GM21619 (cell line): ENCODE measurements around the gene DDX51.

Source experiments
- ATAC-seq: cut with Tn5 transposase; IDR thresholded peaks from one replicate; pipeline ENCODE4 v1.9.1; 2021; ENCODE audit not compliant: unreplicated experiment

Gene DDX51

GRCh38 chr12:132179431-132180362, 35.6 kb upstream of the DDX51 start:
- ATAC-seq: no peak

GRCh38 chr12:132178801-132179401, 34.8 kb upstream of the DDX51 start:
- ATAC-seq: no peak

- no peak for ATAC-seq
These were observed 34.2 kb upstream of the DDX51 start for GRCh38 chr12:132178316-132178715.

DNA sequence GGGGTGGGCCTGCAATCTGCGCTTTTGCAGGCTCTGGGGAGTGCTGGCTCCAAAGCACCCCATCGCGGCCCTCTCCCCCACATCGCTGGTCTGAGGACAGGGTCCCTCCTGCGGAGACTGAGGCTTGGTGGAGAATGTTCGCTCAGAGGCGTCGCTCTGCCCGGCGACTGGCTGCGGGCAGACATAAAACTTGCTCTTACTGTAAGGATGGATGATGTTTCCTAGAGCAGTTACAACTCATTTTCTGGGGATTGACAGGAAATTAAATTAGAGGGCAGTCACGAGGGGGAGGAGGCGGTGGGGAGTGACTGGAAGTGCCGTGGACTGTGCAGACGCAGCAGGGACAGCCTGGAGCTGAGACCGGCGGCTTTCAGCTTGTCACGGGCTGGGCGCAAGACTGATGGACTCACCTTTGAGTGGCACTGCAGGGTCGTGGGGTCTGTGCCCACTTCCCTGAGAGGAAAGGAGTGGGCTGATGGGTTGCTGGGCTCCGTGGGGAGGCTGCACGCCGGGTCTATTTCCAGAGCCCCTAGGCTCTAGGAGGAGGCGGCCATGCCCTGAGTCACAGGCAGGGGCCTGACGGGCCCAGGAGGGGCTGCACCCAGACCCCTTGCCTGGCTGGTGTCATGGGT, 32.9 kb upstream of the DDX51 start:
- no peak for ATAC-seq

DNA sequence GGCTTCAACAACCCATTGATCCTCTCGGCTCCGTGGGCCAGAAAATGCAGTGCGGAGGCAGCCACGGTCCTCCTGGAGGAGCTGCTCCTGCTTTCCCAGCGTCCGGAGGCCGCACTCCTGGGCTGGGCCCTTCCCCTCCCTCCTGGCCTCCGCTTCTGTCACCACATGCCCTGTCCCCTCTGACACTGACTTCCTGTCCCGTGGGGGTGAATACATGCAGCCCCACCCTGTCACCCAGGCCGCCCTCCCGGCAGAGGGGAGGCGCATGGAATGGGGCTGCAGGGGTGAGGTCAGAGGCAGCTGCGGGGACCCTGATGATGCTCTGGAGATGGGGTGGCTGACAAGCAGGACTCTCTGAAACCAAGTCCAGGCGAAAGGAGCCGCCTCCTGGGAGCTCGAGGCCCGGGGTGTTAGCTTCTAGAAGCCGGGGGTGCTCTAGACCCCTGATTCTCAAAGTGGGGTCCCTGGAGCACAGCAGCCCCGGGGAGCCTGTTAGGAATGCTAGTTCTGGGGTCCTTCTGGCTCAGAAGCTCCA, 32.3 kb upstream of the DDX51 start:
- no peak for ATAC-seq

DNA sequence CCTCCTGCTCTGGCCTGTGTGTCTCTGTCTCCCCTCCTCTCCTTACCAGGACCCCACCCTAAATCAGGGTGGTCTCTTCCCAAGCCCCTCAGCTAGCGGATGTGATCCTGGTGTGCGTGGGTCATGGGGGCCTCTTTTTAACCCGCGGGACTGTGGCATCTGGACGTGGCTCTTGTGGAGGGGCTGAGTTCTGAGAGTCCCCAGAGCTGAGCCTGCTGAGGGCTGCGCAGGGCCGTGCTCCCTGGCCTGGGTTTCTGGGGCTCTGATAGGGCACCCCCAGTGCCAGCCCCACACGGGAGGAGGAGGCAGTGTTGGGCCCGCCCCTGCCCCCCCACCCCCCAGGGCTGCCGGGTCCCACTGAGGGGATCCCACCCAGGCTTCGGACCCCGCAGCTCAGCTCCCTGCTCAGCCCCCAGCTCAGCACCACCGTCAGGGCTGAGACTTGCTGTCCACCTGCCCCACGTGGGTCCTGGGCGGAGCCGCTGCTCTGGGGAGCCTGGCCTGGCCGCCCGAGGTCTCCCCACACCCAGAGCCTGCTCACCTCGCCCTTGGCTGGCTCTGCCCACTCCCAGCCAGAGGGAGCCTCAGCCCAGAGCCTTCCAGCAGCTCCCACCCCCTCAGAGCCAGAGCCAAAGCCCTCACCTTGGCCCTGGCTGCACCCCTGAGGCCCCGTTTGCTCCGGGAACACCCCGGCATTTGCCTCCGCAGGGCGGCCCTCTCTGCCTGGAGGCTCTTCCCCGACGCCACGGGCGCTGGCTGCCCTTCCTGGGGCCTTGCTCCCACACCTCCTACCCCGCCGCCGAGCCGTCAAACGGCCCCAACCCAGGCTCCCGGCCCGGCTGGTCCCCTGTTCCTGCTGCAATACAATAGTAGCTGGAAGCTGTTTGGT, 31.6 kb upstream of the DDX51 start:
- ATAC-seq: no peak

DNA sequence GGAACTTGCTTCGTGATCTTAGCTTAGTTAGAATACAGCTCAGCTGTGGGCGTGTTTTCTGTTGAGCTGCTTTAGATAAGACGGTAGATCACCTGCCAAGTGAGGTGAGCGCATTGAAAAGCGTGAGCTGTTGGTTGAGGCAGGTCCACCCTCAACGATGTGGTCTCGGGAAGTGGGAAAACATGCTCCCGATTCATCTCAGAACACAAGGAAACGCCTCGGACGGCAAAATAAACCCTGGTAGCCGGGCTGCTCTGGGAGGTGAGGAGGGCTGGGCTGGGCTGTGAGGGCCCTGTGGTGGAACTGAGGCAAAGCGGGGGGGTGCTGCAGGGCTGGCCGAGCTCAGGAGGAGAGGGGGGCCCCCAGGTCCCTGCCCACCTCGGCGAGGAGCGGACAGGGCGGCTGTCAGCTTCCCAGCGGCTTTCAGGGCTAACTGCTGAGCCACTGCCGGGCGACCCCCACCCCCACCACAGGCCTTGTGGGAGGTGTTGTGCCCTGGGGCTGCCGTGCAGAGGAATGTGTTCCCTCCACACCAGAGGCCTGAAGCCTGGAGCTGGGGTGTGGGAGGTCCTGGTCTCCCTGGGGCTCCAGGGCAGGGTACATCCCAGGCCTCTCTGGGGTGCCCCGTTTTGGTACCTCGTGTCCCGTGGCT, 30.8 kb upstream of the DDX51 start:
- no peak for ATAC-seq

DNA sequence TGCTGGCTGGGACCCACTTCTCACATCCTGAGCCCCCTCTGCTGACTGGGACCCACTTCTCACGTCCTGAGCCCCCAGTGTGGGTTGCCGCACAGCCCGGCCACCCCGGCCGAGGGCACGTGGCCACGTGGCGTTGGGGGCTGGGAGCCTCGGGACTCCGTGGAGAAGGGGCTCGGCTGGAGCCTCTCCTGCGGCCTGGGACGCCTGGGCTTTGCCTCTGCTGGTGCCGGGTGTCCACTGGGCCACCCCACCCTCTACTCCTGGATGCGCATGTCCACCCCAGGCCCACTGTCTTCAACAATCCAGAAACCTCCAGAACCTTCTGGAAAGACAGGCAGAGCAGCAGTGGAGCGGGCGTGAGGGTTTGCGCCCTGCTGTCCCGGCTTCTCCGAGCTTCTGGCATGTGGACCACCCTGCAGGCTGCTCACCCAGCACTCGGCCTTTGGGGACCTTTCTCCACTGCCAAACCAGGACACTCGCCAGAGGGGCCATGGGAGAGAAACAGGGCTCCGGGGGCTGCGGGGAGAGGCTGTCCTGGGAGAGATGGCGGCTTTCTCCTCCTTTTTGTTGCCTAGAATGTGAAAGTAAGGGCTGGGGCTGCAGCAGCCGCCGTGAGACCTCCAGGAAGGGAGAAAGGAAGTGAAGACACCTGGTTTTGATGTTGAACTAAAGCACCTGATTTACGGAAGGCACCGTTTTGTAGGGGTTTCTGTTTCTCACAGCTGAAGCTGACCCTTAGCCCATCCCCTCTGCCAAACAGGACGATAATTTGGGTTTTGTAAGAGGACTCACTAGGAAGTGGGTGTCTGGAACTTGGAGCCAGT, 30.1 kb upstream of the DDX51 start:
- no peak for ATAC-seq

DNA sequence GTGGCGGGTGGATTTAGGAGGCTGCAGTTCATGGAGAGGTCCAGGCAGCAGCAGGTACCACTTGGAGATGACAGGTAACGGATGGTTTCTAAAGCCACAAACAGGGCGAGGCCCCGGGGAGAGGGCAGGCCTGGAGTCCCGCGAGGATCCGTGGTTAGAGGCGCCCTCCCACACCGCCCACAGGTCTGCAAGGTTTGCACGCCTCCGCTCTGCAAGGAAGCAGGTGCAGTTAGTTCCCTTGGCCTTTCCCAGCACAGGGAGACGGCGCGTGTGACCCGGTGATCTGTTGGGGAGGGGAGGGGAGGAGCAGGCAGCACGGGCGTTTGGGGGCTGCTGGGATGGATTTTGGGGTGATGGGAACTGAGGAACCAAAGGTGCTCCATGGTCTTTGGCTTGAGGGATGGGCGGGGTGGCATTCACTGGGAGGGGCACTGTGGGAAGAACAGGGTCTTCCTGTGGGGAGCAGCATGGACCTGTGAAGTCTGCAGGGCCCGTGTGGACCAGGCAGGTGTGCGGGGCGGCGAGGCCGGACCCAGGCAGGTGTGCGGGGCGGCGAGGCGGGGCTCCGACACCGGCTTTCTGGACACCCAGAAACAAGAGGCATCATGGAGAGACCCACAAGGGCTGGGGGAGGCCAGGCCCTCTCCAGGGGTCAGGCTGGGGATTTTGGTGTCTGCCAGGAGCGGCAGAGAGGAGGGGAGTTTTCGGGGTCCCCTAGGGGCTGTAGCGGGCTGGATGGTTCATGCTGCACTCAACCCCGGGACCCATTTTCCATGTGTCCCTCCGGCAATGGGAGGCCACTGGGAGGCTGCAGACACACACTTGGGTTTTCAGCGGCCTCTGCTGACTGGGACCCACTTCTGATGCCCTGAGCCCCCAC, 29.3 kb upstream of the DDX51 start:
- no peak for ATAC-seq

DNA sequence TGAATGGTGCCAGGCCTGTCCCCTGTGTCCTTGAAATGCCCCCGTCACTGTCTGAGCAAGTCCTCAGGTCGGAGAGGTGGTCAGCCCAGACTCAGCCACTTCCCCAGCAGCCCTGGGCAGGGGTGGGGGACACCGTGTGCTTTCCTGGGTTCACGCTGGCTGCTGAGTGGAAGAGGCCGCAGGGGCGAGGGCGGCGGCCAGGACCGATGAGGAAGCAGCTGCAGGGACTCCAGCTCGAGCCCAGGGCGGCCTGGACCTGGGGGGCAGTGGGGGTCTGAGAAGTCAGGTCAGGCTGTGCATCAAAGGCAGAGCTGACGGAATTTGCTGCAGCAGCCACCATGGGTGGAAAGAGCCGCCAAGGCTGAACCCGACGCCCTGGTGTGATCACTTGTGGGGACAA, 28.5 kb upstream of the DDX51 start:
- no peak for ATAC-seq

DNA sequence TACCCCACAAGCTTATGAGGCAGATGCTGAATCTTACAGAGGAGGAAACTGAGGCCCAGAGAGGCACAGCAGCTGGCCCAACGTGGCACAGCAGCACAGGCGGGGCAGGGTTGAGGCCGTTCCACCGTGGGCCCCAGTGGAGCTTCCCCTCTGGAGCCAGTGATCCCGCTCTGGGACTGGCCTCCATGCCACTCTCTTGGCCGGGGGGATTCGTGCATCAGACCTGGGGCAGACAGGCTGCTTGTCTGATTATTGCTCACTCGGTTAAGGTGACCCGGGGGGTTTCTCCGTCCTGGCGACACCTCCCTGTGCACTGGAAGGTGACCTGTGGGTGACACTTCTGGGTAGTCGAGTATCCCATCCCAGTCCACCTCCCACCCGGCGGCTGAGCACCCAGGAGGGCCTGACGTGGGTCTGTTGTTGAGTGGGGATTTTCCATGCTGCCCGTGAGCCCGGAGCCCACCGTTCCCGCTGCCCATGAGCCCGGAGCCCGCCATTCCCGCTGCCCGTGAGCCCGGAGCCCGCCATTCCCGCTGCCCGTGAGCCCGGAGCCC, 27.9 kb upstream of the DDX51 start:
- no peak for ATAC-seq

DNA sequence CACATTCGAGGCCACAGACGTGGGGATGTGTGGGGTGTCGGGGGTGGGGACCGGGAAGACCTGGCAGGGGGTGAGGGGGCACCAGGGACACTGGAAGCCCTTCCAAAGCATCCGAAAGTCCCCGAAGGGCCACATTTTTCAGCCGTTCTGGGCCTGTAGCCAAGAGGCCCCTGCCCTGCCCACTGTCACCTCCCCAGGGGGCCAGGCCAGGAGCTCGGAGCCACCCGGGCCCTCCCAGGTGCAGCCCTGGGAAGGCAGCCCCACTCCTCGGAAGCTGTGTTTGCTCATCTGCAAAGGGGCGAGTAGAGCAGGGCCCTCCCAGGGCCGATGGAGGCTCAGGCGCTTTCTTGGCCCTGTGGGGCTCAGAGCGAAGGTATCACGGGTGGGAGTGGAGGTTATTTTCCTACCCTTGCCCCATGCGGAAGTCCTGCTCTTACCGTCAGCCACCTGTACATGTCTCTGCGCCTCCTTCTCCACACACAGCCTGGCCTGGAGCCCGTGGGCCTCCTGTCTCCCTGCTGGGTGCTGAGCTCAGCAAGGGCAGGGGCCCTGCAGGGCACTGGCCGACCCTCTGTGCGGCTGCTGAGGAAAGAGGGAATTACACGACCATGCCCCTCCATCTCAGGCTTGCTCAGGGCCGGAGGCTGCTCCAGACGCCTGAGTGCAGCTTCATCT, 27.3 kb upstream of the DDX51 start:
- no peak for ATAC-seq

GRCh38 chr12:132170637-132171292, 26.6 kb upstream of the DDX51 start:
- ATAC-seq: no peak

GRCh38 chr12:132170094-132170636, 26.0 kb upstream of the DDX51 start:
- no peak for ATAC-seq

- ATAC-seq: no peak
These were observed 25.3 kb upstream of the DDX51 start for GRCh38 chr12:132169376-132169775.

GRCh38 chr12:132168311-132169031, 24.4 kb upstream of the DDX51 start:
- no peak for ATAC-seq
